C4-2B (cell line): ENCODE measurements around the gene GUCA1A.
"Not testable (repeated sequence)": the region's sequence is repeated elsewhere in the genome, so short reads cannot be mapped to it uniquely, and the experiment has no call there.

Experiments used
- H3K27ac ChIP-seq: fragments of 450-650 bp; 2 replicates; pipeline ENCODE4 v1.5.1; 2017
- ZFX ChIP-seq: fragments of 450-650 bp; IDR thresholded peaks from 2 replicates; pipeline ENCODE4 v1.6.1; 2017
- TF ChIP-seq, protein P1 (sequence below): fragments of 450-650 bp; conservative IDR thresholded peaks from 2 replicates; pipeline ENCODE4 v1.5.1; 2017; ENCODE audit warnings: mild to moderate bottlenecking

GUCA1A gene

DNA sequence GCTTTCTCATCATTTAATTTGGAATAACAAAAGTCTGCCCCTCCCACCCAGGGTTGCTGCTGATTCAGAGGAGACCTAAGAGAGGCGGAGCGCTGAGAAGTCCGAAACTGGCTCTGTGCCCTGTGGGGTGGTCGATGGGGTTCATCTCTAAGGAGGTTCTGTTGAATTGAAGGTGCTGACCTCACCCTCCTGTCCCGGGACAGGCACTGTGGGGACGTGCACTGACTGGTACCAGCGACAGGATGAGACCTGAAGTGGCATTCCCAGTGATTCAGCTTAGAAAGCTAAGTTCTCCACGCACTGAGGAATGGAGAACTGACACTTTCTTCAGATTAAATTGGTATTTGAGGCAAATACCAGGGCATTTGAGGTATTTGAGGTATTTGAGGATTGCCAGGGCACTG is 20.3 kb downstream of the GUCA1A start:
- TF ChIP-seq, protein P1, sequence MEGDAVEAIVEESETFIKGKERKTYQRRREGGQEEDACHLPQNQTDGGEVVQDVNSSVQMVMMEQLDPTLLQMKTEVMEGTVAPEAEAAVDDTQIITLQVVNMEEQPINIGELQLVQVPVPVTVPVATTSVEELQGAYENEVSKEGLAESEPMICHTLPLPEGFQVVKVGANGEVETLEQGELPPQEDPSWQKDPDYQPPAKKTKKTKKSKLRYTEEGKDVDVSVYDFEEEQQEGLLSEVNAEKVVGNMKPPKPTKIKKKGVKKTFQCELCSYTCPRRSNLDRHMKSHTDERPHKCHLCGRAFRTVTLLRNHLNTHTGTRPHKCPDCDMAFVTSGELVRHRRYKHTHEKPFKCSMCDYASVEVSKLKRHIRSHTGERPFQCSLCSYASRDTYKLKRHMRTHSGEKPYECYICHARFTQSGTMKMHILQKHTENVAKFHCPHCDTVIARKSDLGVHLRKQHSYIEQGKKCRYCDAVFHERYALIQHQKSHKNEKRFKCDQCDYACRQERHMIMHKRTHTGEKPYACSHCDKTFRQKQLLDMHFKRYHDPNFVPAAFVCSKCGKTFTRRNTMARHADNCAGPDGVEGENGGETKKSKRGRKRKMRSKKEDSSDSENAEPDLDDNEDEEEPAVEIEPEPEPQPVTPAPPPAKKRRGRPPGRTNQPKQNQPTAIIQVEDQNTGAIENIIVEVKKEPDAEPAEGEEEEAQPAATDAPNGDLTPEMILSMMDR, result no peak
- TF ChIP-seq ZFX, result no peak
- no peak overlapping the region for H3K27ac ChIP-seq

DNA sequence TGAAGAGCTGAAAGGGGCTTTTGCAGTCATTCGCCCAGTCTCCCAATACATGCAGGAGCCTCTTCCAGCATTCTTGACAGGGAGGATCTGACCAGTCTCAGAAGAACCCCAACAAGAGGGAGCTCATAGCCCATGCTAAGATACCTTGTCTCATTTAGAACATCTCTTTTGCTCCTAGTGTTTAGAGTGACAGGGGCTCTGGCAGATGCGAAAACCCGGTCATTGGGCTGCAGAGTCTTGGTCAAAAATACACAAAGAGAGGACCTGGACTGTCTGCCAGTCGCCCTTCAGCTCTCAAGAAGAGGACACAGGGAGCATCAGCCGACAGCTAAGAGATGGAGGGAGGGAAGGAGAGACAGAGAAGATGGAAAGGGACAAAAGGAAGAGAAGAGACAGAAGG is 20.9 kb downstream of the GUCA1A start:
- no peak overlapping the region for H3K27ac ChIP-seq
- no peak for TF ChIP-seq ZFX
- TF ChIP-seq, protein P1, result no peak

DNA sequence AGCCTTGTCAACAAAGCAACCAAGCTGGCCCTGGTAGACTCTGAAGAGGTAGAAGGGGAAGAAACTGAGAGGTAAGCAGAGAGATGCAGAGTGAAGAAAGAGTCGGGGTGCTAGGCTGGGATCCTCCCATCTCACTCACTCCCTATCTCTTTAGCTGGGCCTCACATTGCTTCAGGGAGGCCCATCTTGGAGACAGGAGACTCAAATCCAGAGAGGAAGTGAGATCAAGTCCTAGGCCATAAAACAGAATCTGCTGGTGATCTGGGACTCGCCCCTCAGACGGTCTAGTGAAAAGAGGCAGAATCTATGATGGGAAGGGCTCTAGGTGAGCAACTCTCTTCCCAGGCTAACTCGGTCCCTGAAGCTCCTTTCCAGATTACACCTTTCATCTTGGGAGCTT is 22.3 kb downstream of the GUCA1A start:
- H3K27ac ChIP-seq, result no peak overlapping the region
- TF ChIP-seq, protein P1, result no peak
- TF ChIP-seq ZFX, result no peak

DNA sequence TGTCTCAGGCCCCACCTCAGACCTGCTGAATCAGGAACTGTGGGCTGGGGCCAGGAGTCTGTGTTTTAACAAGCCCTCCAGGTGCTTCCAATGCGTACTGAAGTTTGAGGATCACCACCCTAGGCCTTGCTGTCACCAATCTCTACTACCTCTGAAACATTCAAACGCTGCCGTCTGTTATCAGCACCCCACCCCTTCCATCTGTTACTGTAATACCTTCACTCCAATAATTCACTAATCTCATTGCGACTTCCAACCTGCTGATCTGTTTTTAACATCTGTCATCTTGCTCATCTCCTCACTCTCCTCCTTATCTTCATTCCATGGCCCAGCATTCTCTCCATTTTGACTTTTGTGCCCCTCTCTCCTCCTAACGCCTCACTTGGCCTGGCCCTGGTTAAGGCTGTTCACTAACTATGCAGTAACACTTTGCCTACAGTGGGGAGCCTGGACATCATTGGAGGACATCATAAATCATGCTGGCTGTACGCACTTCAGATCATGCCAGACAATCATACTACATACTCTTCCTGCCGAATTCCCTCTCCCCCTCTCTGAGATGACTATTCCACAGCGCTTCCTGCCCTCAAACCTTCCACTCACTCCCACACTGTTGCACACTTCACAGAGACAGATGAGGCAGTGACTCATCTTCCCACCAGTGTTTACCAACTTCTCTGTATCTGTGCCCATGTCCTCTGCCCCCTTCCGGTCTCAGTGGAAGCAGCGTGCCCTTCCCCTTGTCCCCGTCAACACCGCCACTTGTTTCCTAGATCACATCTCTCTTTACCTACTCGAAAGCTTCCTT is 24.6 kb downstream of the GUCA1A start:
- no peak for TF ChIP-seq ZFX
- TF ChIP-seq, protein P1, result no peak
- H3K27ac ChIP-seq, result no peak overlapping the region

DNA sequence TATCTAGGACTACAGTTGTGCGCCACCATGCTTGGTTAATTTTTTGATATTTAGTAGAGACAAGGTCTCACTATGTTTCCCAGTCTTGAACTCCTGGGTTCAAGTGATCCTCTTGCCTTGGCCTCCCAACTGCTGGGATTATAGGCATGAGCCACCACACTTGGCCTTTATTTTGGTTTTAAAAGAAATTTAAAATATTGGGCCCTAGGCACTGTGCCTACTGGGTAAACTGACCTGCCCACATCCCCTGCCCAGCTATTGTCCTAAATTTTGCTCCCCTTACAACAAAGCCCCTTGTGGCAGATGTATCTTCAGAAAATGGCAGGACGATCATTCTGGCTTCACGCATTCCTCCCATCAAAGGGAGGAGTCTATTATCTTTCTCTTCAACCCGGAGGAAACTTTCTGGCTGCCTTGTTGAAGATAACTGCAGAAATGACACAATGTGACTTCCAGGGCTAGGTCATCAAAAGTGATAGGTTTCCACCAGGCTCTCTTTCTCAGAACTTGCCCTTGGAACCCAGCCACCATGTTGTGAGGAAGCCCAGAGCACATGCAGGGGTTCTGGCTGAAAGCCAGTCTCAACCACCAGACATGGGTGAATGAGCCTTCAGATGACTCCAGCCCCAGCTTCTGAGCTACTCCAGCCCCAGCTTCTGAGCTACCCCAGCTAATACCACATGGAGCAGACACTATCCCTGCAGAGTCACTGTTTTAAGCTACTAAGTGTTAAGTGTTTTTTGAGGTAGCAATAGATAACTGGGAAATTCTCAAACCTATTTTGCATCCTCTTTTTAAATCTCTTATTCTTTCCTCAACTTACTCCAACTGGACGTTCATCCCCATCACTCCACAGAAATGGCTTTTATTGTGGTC is 26.2 kb downstream of the GUCA1A start:
- no peak overlapping the region for H3K27ac ChIP-seq
- TF ChIP-seq ZFX, result no peak
- TF ChIP-seq, protein P1, result no peak

DNA sequence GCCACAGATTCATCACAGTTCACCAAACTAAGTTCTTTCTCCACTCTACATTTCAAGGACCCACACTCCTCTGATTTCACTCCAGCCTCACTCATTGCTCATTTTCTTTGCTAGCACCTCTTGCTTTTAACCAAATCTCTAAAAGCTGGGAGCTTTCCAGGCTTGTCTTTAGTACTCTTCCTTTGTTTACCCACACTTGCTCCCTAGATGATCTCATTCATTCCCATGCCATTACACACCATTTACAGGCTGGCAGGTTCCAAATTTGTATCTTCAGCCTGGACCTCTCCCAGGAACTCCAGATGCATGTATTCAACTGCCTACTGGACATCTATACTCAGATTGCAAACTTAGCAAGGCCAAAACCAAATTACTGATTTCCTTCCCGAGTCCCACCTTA is 26.9 kb downstream of the GUCA1A start:
- TF ChIP-seq, protein P1, result no peak
- TF ChIP-seq ZFX, result no peak
- H3K27ac ChIP-seq, result no peak overlapping the region

DNA sequence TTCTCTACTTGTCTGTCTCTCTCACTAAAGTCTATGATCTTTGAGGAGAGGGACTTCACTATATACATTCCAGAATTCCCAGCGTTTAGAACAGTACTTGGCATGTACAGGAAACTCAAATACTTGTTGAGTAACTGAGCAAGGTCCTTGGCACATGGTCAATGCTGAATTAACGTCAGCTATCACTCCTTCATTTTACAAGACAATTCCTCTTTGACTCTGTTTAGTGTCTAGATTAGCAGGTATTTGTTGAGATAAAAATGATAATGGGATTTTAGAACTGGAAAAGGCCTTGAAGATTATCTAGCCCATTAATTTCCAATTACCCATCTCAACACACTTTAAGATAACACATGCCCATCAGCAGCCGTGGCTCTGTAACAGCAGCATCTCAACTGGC is 28.2 kb downstream of the GUCA1A start:
- H3K27ac ChIP-seq, result no peak overlapping the region
- TF ChIP-seq ZFX, result no peak
- TF ChIP-seq, protein P1, result no peak

DNA sequence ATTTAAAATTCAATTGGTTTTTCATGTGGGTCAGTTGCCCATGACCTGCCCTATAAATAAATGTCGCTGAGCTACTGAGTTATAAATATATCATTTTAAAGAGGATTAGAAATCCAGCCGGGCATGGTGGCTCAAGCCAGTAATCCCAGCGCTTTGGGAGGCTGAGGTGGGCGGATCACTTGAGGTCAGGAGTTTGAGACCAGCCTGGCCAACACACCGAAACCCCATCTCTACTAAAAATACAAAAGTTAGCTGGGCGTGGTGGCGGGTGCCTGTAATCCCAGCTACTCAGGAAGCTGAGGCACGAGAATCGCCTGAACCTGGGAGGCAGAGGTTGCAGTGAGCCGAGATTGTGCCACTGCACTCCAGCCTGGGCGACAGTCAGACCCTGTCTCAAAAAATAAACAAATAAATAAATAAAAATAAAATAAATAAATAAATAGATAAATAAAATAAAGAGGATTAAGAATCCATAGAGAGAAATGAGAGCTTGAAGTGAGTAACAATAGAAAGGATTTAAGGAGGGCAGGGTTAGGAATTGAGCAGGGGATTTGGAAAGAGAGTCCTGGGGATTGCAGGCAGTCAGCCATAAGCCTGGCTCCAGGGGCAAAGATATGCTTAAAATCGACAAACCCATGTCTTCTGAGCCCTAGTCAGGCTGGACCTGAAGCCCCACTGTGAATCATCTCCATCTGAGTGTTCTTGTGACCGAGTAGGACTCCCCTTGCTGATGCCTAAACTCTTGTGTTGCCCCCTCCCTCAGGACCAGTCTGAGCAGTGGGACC is 29.2 kb downstream of the GUCA1A start:
- H3K27ac ChIP-seq, result not testable (repeated sequence)
